Astrocyte (in vitro differentiated cells and primary cell): ENCODE data around the gene GMFB.

Source experiments
- CTCF ChIP-seq: IDR thresholded peaks from 2 replicates; pipeline ENCODE4 v1.5.1; 2011; ENCODE audit warnings: low read depth, mild to moderate bottlenecking, inconsistent platforms, low read length, moderate library complexity; ENCODE audit not compliant: insufficient read depth
- EZH2 ChIP-seq: IDR thresholded peaks from 2 replicates; pipeline ENCODE4 v1.6.1; 2012; ENCODE audit warnings: mild to moderate bottlenecking, low read length, inconsistent platforms; ENCODE audit not compliant: insufficient read depth

- TF ChIP-seq CTCF: no peak
- TF ChIP-seq EZH2: no peak
Measured at GRCh38 chr14:54453252-54453651, 35.5 kb downstream of the GMFB start.
